Stomach (tissue), 4 donors: ENCODE data around the gene GFY.

Source experiments
- CTCF ChIP-seq, 7 experiments: fragments of 450-650 bp in 4 of 7; fragments of 200-600 bp in 3 of 7; sonication (generic) in 3 of 7; IDR thresholded peaks; one replicate each; pipeline ENCODE4 v1.5.1; 2016 to 2019; ENCODE audit warnings: antibody characterized with exemption in 7 of 7, control low read depth in 2 of 7, mild to moderate bottlenecking in 1 of 7
- POLR2A ChIP-seq, 4 donors: fragments of 450-650 bp; IDR thresholded peaks; one replicate each; pipeline ENCODE4 v1.6.1; 2016; ENCODE audit warnings: antibody characterized with exemption in 4 of 4, control low read depth in 2 of 4, mild to moderate bottlenecking in 1 of 4, moderate library complexity in 1 of 4

DNA sequence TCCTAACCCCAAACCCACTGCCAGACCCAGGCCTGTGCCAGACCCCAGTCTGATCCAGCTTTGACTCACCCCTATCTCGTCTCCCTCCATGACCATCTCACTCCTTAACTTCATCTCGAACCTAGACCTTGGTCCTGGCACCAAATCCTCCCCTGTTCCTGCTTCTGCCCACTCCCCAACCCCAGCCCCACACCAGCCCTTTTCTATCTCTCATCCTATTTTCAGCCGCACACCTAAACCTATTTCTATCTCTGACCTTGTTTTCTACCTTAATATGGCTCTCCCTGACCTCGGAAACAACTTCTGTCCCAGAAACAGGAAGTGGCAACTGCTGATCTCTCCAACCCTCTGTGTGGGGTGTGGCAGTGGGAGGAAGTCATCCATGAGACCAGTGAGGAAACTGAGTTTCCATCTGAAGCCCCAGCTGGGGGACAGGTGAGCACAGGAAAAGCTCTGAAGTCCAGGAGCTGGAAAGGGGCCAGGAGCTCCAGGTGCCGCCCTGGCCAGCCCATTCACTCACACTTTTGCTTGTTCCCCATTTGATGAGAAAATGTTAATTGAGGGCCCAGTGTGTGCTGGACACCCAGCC lies 15.7 kb upstream of the GFY start:
- no peak for TF ChIP-seq POLR2A (IDR thresholded peaks at IDR 0.05)
- TF ChIP-seq CTCF (IDR thresholded peaks at IDR 0.05) = no peak
